H1 (cell line): ENCODE data around the gene DCLK1. TPM values are rescaled to one million over a fixed set of nuclear protein-coding genes. Genes with fewer than 3 reads are reported as not detected.

Experiments
- CHD7 ChIP-seq: fragments of 300-600 bp; sonication (generic); IDR thresholded peaks from 2 replicates; pipeline ENCODE4 v1.7.1; 2012; ENCODE audit warnings: low read length, moderate library complexity, mild to moderate bottlenecking, inconsistent platforms; ENCODE audit not compliant: insufficient replicate concordance
- CTCF ChIP-seq, 3 experiments: IDR thresholded peaks; 1 replicate in 2 of 3; 2 replicates in 1 of 3; pipeline versions ENCODE4 v1.5.1 to v1.6.1; 2011; ENCODE audit warnings: low read length in 3 of 3, mild to moderate bottlenecking in 3 of 3, inconsistent platforms in 2 of 3, low read depth in 1 of 3, moderate library complexity in 1 of 3; ENCODE audit not compliant: insufficient read depth in 1 of 3; ENCODE audit errors: control extremely low read depth in 1 of 3
- FOSL1 ChIP-seq: IDR thresholded peaks from 2 replicates; pipeline ENCODE4 v1.6.1; 2011; ENCODE audit warnings: mild to moderate bottlenecking, low read depth, low read length, moderate library complexity; ENCODE audit not compliant: insufficient read depth
- KDM1A ChIP-seq: fragments of 200-600, 300-600 bp; sonication (generic); IDR thresholded peaks from 2 replicates; pipeline ENCODE4 v1.7.1; 2016; ENCODE audit warnings: mild to moderate bottlenecking, low read length, borderline replicate concordance
- POLR2AphosphoS5 ChIP-seq: IDR thresholded peaks from 2 replicates; pipeline ENCODE4 v1.6.1; 2011; ENCODE audit warnings: low read depth, low read length
- RBBP5 ChIP-seq: IDR thresholded peaks from 2 replicates; pipeline ENCODE4 v1.7.1; 2012; ENCODE audit warnings: low read depth, mild to moderate bottlenecking, inconsistent platforms, low read length, moderate library complexity, borderline replicate concordance
- RXRA ChIP-seq: IDR thresholded peaks from 2 replicates; pipeline ENCODE4 v1.6.1; 2011; ENCODE audit warnings: low read depth, mild to moderate bottlenecking, low read length, moderate library complexity; ENCODE audit not compliant: insufficient read depth
- SIX5 ChIP-seq: IDR thresholded peaks from 2 replicates; pipeline ENCODE4 v1.6.1; 2011; ENCODE audit warnings: mild to moderate bottlenecking, low read depth, low read length
- polyA plus RNA-seq, 7 experiments: library from polyadenylated mRNA; depleted of rRNA in 3 of 7; stranded (reverse) in 5 of 7; unstranded in 2 of 7; fragments of >200 nt in 5 of 7; fragments of 200-250 nt in 2 of 7; gene quantifications; 1 replicate in 5 of 7; 2 replicates in 1 of 7; 4 replicates in 1 of 7; pipeline versions ENCODE4 v1.2.1 to v1.2.3, GENCODE V29; 2011 to 2013; ENCODE audit warnings: missing spikeins in 2 of 7, mixed read lengths in 2 of 7
- total RNA-seq: library from RNA; stranded (reverse); fragmentation: NEBNext Ultra II Directional; extraction: Animal tissue kit (Norgen Biotek cat#: 25700); gene quantifications from 2 replicates; pipeline ENCODE4 v1.2.1, GENCODE V29; 2021

The DCLK1 gene
- total and polyA plus RNA-seq, 2 of the 8 experiments (the other 6 are each of a cell fraction or from before 2014, with no cell fraction given), result 22.8 to 41.0 TPM

GRCh38 chr13:35961002-35961401, 170.2 kb downstream of the DCLK1 start (continued):
- no peak for TF ChIP-seq CHD7
- no peak for TF ChIP-seq POLR2AphosphoS5
- TF ChIP-seq KDM1A, result no peak
- TF ChIP-seq RXRA, result no peak
- TF ChIP-seq CTCF (IDR thresholded peaks at IDR 0.05; ENCODE audit: control extremely low read depth in 1 of 3, insufficient read depth in 1 of 3, low read depth in 1 of 3, low read length in 3 of 3), result no peak
- TF ChIP-seq FOSL1, result no peak
- no peak for TF ChIP-seq SIX5
- TF ChIP-seq RBBP5, result no peak
